HK-2 (cell line): Measurements from ENCODE around the gene BCL6B.
"Not testable (repeated sequence)": the region's sequence is repeated elsewhere in the genome, so short reads cannot be mapped to it uniquely, and the experiment has no call there.

Source experiments
- DNase-seq: peaks from one replicate; pipeline ENCODE4 v3.0.0-alpha.2; 2018; ENCODE audit not compliant: unreplicated experiment

BCL6B gene, protein sequence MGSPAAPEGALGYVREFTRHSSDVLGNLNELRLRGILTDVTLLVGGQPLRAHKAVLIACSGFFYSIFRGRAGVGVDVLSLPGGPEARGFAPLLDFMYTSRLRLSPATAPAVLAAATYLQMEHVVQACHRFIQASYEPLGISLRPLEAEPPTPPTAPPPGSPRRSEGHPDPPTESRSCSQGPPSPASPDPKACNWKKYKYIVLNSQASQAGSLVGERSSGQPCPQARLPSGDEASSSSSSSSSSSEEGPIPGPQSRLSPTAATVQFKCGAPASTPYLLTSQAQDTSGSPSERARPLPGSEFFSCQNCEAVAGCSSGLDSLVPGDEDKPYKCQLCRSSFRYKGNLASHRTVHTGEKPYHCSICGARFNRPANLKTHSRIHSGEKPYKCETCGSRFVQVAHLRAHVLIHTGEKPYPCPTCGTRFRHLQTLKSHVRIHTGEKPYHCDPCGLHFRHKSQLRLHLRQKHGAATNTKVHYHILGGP

DNA sequence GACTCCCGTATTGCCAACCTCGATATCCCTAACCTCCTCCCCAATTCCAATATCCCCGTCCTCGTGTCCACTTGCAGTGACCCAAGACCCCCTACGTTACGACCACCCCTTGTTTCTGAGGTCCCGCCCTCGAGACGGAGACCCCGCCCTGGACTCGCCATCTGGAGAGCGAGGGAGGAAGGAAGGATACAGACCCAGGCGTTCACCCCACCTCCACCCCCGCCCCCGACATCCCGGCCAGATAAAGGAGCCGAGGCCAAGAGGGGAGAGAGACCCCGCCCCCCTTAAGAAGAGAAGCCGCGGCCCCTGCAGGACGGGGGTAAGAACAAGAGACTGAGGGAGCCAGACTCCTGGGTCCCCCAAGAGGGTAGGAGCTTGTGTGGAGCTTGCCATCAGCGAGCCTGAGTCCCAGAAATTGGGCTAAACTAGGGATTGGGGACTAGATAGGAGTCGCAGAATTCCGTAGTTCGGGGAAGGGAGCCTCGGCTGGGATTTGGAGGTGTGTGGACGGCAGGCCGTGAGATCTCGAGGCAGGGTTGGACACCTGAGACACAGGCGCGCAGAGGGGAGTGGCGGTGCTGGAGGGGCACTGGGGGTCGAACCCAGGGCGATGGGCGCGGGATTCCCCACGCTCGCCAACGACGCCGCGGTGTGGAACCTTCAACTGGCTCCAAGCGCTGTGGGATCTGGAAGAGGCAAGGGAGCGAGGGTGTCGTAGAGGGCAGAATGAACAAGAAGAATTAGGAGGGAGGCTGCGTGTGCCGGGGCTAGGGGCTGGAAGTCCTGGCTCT, at the start of gene BCL6B:
Gene BCL6B, plus strand, starts transcription at position 270 of the 791 bp plus-strand sequence. CDS start 622 bp downstream, outside the sequence.
- DNase-seq = no peak

DNA sequence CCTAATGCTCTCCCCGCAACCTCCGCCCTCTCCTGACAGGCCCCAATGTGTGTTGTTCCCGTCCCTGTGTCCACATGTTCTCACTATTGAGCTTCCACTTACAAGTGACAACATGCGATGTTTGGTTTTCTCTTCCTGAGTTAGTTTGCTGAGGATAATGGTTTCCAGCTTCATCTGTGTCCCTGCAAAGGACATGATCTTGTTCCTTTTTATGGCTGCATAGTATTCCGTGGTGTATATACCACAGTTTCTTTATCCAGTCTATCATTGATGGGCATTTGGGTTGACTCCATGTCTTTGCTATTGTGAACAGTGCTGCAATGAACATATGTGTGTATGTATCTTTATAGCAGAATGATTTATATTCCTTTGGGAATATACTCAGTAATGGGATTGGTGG, 43.4 kb upstream of the BCL6B start:
- DNase-seq = not testable (repeated sequence)

DNA sequence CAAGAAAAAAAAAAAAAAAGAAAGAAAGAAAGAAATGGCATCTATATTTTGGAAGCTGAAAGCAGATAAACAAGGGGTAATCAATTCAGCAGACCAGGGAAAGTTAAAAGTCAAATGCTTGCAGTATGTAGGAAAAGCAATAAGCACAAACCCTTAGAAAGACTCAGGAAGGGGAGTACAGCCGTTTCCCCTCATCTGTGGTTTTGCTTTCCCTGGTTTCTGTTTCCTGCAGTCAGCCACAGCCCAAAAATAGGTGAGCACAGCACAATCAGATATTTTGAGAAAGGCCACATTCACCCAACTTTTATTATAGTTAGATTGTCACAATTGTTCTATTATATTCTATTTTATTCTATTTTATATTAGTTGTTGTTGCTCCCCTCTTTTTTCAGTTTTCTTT, 41.4 kb upstream of the BCL6B start:
- DNase-seq = no peak

DNA sequence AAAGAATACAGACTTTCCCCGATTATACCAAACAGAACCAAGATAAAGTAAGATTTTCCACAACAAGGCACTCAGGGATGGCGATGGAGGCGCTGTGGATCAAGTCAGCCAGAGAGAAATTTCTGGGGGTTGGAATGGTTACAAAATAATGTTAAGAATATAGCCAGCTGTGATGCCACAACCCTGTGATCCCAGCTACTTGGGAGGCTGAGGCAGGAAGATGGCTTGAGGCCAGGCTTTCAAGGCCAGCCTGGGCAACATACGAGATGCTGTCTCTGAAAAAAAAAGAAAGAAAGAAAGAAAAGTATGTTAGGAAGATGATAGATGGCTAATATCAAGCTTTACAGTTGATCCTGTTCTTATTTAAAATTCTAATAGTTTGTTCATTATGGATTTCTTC, 37.6 kb upstream of the BCL6B start:
- no peak for DNase-seq

DNA sequence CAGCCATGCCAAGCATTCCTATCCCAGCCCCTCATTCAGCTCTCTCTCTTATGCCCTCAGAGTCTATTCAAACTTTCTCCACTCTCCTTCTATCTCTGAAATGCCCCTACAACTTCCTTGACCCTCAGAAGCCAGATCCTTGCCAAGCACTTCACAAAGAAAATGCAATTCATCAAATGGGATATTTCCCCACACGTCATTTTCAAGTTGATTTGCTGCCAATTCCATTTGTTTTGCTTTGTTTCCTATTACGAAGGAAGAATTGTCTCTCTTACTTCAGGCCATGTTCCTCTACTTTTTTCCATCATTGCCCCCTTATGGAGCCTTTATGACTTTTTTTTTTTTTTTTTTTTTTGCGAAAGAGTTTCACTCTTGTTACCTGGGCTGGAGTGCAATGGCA, 36.2 kb upstream of the BCL6B start:
- no peak for DNase-seq

DNA sequence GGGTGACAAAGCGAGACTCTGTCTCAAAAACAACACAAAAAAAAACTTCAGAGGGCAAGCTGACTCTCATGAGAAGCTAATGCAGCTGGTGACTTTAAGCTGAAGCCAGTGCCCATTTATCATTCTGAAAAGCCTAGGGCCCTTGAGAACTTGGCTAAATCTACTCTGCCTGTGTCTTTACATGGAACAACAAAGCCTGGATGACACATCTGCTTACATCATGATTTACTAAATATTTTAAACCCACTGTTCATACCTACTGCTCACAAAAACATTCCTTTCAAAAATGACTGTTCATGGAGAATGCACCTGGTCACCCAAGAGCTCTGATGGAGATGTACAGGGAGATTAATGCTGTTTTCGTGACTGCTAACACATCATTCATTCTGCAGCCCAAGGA, 33.1 kb upstream of the BCL6B start:
- no peak for DNase-seq

DNA sequence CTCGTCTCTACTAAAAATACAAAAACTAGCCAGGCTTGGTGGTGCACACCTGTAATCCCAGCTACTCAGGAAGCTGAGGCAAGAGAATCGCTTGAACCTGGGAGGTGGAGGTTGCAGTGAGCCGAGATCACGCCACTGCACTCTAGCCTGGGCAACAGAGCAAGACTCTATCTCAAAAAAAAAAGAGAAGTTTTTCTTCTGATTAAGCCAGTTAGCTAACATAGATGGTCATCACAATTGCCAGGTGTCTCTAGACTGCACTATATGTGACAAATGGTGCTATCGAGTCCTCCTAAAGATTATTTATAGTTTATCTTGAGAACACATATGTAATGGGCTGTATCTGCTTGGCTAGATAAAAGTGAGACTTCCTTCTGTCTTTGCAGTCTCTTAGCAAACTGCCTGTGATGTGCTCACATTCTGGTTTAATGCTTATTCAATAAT, 29.2 kb upstream of the BCL6B start:
- not testable (repeated sequence) for DNase-seq

DNA sequence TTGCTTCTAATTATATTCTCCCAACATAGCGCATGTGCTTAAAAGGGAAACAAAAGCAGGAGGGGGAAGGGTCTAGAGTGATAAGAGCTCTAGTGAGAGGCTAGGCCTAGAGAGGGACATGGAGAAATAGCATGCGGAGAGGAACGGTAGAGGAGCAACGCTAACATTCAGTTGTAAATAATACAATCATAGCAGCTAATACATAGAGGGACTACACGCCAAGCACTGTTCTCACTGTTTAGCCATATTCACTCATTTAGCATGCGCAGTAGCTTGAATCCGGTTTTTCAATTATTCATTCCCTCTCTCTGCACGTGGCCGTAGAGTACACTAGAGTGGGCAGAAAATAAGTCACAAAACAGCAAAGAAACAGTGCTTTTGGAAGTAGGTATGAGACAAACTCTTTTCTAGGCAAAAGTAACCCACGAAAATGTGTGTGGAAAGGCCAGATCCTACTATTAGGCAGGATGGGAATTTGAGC, 28.7 kb upstream of the BCL6B start:
- no peak for DNase-seq

DNA sequence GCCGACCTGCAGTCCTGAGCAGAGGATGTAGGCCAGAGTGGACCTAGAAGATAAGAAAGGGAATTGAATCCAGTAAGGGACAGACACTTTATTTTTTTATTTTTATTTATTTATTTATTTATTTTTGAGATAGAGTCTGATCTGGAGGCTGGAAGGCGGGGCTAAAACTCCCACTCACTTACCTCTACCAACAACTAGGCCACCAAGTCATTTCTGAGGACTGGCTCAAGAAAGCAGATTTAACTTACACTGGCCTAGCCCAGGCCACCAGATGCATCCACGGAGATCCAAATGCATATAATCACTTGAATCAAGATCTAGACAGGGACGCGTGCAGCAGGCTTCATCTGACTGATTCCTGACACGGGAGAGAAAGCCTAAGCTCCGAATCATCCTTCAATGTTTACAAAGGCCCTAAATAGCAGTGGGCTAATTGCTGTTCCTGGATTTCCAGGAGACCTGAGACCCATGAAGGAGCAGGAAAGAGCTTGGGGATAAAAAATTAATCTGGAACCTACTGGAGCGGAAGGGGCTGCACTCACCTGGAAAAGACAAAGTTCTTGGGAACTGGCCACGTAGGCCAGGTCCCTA, 28.1 kb upstream of the BCL6B start:
- no peak for DNase-seq

DNA sequence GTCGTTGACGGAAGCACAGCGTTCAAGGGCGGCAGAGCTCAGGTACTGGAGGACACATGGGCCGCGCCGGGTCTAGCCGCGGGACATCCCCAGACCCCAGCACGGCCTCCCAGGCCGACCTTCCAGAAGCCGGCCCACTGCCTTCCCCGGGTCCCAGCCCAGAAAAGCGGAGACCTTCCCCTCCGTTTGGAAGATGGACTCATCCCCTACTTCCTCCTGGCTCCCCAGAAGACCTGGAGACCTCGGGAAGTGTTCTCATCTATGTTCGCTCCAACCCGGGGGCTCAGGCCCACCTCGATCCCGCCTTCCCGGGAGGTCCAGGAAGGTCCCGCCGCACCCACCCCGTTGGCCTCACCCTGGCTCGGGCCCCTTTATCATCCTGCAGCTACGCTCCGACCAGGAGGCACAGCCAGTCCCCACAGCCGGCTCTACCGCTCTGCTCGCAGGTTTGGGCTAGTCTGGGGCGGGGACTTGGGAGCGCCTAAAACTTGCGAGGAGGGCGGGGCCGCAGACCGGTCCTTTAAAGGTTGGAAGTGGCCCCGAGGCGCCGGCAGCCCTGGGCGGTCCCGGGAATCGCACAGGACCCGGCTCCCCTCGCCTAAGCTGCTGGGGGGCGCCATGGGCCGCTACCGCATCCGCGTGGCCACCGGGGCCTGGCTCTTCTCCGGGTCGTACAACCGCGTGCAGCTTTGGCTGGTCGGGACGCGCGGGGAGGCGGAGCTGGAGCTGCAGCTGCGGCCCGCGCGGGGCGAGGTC, 27.2 kb upstream of the BCL6B start, which contains the start of gene ALOX12:
Gene ALOX12, plus strand, starts transcription at position 550 of the 756 bp plus-strand sequence. Its CDS starts 69 bp downstream, at position 619.
- DNase-seq = no peak

DNA sequence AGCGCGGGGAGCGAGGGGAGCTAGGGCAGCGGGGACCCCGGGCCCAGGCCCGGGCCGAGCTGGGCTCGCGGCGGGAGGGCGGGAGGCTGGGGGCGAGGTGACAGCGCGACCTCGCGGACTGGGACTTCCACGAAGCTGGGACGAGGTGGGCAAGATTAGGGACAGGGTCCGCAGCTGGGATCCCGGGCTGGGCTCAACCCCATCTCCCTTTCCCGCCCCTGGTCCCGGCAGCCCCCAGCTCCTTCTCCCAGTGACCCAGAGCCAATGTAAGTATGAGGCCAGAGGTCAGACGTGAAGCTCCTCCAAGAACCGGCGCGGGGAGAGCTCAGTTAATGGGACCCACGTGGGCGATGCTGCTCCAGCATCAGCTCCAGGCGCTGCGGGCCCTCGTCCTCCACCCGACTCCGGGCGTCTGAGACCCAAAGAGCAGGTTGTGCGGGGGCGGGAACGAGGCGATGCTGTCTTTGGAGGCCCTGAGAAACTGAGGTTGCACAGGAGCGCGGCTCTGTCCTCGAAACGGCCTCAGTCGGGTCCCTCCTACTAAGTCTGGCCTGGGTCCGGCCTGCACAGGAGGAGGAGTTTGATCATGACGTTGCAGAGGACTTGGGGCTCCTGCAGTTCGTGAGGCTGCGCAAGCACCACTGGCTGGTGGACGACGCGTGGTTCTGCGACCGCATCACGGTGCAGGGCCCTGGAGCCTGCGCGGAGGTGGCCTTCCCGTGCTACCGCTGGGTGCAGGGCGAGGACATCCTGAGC, 26.4 kb upstream of the BCL6B start:
- DNase-seq = no peak

DNA sequence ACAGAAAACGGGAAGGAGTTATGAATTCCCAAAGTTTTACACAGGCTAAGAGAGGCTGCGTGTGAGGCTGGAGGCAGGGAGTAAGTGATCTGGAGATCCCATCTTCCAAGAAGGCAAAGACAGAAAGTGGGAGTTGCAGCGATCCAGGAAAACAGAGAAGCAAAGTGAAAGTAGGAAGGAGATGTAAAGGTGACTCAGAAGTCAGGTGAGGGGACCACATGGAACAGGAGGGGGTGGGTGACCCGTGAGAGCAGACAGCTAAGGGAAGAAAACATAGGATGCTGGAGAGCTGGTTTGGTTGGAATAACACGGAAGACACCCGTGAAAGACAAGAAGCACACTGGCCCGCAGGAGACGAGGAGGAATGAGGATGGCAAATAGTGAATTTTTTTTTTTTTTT, 25.7 kb upstream of the BCL6B start:
- DNase-seq = no peak

DNA sequence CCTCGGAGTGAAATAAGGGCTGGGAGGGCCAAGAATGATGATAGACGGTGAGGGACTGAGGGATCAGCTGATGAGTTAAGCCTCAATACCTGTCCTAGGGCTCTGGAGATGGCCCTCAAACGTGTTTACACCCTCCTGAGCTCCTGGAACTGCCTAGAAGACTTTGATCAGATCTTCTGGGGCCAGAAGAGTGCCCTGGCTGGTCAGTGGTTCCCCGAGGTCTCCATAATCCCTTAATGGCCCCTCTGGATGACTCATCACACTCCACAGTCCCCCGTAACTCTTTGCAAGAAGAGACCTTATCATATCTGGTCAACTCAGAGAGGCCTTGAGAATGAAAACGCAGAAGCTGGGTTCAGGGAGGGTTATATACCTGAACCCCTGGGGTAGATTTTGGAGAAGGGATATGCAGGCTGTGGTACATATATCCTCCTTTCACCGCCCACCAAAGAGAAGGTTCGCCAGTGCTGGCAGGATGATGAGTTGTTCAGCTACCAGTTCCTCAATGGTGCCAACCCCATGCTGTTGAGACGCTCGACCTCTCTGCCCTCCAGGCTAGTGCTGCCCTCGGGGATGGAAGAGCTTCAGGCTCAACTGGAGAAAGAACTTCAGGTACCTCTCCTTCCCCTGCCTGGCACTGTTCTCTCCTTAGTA, 23.9 kb upstream of the BCL6B start:
- no peak for DNase-seq

DNA sequence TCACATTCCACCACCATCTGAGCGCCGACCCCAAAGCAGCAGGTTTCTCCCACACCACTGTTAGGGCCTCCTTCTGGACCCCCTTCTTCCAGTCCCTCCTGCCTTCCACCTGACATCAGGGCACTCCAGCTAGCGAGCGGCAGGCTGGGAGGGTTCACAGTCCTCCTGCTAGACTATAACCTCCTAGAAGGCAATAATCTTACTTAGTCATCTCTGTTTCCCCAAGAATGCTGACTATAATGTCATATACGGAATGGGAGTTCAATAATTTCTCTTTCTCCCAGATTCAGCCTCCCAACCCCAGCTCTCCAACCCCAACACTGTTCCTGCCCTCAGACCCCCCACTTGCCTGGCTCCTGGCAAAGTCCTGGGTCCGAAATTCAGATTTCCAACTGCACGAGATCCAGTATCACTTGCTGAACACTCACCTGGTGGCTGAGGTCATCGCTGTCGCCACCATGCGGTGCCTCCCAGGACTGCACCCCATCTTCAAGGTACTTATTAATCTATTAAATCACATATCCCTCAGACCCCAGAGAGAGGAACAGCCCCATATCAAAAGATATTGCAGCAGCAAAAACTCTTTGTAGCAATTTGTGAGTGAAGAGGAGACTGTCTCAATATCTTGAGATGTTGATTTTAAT, 21.4 kb upstream of the BCL6B start:
- no peak for DNase-seq

DNA sequence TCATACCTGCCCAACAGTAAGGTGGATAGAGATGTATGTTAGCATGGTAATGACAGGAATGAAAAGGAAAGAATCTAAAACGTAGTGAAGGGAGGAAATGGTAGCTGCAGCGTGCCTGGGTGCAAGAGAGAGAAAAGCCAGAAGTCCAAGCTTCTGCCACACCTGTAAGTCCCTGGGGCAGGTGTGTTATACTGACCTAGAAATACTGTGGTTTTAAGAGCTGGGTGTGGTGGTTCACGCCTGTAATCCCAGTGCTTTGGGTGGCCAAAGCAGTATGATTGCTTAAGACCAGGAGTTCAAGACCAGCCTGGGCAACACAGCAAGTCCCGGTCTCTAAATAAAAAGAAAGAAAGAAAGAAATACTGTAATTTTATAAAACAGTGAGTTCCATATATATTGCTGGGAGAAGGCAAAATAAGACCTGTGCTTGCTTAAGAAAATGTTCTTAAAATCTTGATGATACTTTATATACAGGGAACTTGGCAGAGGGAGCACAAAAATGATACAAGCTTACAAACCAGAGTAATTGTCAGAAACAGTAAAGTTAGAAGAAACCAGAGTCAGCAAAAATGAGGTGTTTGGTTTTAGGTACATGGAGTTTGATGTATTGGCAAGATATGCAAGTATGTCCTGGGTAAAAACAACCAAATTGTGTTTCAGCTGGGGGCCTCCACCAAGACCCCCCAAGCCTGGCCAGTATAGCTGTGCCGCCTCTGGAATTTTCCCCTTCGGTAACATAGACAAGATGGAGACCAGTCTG, 20.4 kb upstream of the BCL6B start:
- no peak for DNase-seq

DNA sequence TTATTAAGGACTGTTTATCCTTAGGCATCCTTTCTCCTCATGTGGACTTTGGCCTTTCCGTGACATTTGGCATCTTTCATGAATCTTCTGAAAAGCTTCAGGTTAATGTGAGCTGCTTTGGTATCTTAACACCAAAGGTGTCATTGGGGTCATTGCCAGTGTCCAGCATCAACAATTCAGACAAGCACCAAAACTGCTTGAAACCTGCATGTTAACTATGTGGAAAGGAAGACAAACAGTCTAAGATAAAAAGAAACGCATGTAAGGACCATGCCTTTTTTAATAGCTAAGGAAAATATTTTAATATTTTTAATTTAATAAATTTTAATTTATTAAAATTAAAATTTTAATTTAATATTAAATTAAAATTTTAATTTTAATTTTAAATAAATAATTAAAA, 19.1 kb upstream of the BCL6B start:
- no peak for DNase-seq

DNA sequence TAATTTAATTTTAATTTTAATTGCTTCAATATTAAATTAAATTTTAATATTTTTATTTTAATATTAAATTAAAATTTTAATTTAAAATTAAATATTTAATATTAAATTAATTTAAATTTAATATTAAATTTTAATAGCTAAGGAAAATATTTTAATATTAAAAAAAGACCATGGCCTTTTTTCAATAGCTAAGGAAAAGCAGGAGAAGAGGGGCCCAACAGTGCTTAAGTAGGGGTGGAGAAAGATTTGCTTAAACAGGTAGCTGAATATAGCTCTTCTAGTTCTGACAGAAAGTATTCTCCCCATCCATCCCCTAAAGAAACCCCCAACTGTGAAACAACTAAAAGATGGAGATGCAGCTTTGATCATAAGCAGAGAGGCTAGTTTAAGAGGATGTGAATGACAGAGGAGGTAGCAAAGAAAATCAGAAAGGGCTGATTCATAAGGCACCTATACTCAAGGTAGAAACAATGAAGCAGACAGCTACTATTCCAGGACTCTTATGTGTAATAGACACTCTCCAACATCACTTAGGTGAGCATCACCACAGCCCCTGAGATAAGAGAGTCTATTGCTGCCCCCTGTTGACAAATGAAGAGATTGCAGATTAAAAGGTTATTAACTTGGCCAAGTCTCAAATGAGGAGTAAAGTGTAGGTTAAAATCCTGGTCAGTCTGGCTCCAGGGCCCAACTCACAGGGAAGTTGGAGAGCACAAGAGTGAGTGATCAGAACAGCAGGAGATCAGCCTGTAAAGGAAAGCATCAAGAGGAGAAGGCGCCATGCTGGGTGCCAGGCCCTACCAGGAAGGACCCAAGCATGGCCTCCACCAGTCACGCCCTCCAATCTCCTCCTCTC, 18.2 kb upstream of the BCL6B start:
- no peak for DNase-seq

DNA sequence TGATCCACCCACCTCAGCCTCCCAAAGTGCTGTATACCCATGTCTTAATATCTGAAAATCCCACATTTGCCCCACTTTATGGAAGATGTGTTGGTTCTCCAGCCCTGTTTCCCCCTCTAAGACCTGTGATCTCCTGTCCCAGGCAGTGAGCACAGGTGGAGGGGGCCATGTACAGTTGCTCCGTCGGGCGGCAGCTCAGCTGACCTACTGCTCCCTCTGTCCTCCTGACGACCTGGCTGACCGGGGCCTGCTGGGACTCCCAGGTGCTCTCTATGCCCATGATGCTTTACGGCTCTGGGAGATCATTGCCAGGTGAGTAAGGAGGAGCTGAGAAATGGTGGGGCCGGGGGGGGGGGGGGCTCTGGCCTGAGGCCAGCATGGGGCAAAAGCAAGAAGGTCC, 17.1 kb upstream of the BCL6B start:
- no peak for DNase-seq
